Right lobe of liver (tissue), 6 donors: ENCODE results near the gene CRB1. TPM values are rescaled to one million over a fixed set of nuclear protein-coding genes. Genes with fewer than 3 reads are reported as not detected.

Experiments used
- ATAC-seq, 4 donors: fragments of 200-7000 bp; cut with Tn5 transposase; one replicate each; pipeline ENCODE4 v1.9.1; 2020; ENCODE audit warnings: mild to moderate bottlenecking in 4 of 4, moderate library complexity in 4 of 4
- DNase-seq, 3 donors: peaks; one replicate each; pipeline ENCODE4 v3.0.0-alpha.2; 2020
- H3K27ac ChIP-seq, 3 donors: fragments of 200-600 bp; one replicate each; pipeline ENCODE4 v1.8.0; 2022
- H3K27me3 ChIP-seq, 2 donors: fragments of 200-600 bp; one replicate each; pipeline ENCODE4 v1.8.0; 2022
- H3K36me3 ChIP-seq, 4 donors: fragments of 200-600 bp; sonication (generic) in 1 of 4; one replicate each; pipeline versions ENCODE4 v1.5.1 to v1.8.0; 2017 to 2022; ENCODE audit warnings: control low read depth in 1 of 4
- H3K4me1 ChIP-seq, 4 donors: fragments of 200-600 bp; sonication (generic) in 1 of 4; one replicate each; pipeline versions ENCODE4 v1.5.1 to v1.8.0; 2017 to 2022; ENCODE audit warnings: control low read depth in 1 of 4
- H3K4me3 ChIP-seq, 3 donors: fragments of 200-600 bp; one replicate each; pipeline ENCODE4 v1.8.0; 2022
- H3K9me3 ChIP-seq, 4 donors: fragments of 200-600 bp; sonication (generic) in 1 of 4; one replicate each; pipeline versions ENCODE4 v1.5.1 to v1.8.0; 2017 to 2022; ENCODE audit warnings: control low read depth in 1 of 4
- POLR2A ChIP-seq: fragments of 450-650 bp; IDR thresholded peaks from one replicate; pipeline ENCODE4 v1.6.1; 2017; ENCODE audit warnings: antibody characterized with exemption, mild to moderate bottlenecking
- WGBS: methylation state at CpG from one replicate; pipeline ENCODE4 v1.1.6; 2018; ENCODE audit warnings: low coverage, low lambda C conversion rate; ENCODE audit not compliant: insufficient coverage; ENCODE audit errors: missing lambda C conversion rate; 5-methylcytosine and 5-hydroxymethylcytosine counted together
- intact Hi-C, 2 donors: fragments of 100-400 bp; cut with DNase I; formaldehyde crosslinking; loops; one replicate each; pipeline versions ENCODE4 v1.11.2 to v1.14.1; 2022
- total RNA-seq, 6 experiments: library from RNA; depleted of rRNA in 2 of 6; stranded (reverse); fragments of >200 nt in 2 of 6; fragmentation: NEBNext Ultra II Directional in 3 of 6; extraction: Animal tissue kit (Norgen Biotek cat#: 25700) in 3 of 6; gene quantifications; one replicate each; pipeline versions ENCODE4 v1.1.0 to v1.2.4, GENCODE V29; 2016 to 2023
- TF ChIP-seq, protein P1 (sequence below), 4 donors: fragments of 200-600 bp in 3 of 4; fragments of 450-650 bp in 1 of 4; IDR thresholded peaks; one replicate each; pipeline versions ENCODE4 v1.5.1 to v1.8.0; 2016 to 2022; ENCODE audit warnings: antibody characterized with exemption in 4 of 4, mild to moderate bottlenecking in 2 of 4
- donor health status: DM: no; HTN: yes; CAD: no.
- donor health status: DM: no; HTN: no; CAD: no.
- donor health status: DM: no; HTN: no; CAD: no.
- donor health status: DM: no; HTN: yes; CAD: no.
- donor health status: DM: no; HTN: yes; CAD: no.

Gene CRB1
- total RNA-seq, 6 experiments from 2014 or later = 0.29 TPM; not detected in 5

DNA sequence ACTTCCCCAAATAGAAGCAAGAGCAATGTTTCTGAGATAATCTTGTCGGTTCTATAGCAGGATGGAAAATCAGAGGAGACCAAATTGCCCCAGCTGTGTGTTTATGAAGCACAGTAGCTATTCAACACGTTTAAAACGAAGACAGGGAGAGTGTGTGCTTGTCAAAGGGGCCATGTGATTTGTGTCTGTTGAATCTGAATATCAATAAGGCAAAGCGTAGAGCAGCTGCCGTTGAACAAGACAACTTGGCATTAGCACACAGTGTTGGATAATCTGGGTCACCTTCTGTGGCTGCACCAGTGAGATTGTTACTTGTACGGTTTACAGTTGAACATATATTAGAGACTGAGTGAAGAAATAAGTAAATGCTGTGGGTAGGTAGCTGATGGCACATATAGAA is 1.0 kb downstream of the CRB1 start:
- DNase-seq (no peak), ATAC-seq (no peak)
- intact Hi-C loops = no loop called here
- no peak overlapping the region for H3K27ac ChIP-seq
- TF ChIP-seq, protein P1, sequence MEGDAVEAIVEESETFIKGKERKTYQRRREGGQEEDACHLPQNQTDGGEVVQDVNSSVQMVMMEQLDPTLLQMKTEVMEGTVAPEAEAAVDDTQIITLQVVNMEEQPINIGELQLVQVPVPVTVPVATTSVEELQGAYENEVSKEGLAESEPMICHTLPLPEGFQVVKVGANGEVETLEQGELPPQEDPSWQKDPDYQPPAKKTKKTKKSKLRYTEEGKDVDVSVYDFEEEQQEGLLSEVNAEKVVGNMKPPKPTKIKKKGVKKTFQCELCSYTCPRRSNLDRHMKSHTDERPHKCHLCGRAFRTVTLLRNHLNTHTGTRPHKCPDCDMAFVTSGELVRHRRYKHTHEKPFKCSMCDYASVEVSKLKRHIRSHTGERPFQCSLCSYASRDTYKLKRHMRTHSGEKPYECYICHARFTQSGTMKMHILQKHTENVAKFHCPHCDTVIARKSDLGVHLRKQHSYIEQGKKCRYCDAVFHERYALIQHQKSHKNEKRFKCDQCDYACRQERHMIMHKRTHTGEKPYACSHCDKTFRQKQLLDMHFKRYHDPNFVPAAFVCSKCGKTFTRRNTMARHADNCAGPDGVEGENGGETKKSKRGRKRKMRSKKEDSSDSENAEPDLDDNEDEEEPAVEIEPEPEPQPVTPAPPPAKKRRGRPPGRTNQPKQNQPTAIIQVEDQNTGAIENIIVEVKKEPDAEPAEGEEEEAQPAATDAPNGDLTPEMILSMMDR (IDR thresholded peaks at IDR 0.05) = no peak
- no peak for TF ChIP-seq POLR2A
- no peaks in the 10 kb centered on the region for H3K4me1 ChIP-seq
- no peaks in the 10 kb centered on the region for H3K9me3 ChIP-seq
- no peak overlapping the region for H3K4me3 ChIP-seq
- H3K27me3 ChIP-seq = no peaks in the 10 kb centered on the region
- H3K36me3 ChIP-seq = no peaks in the 10 kb centered on the region
- 46% methylated on average over 6 of the region's 6 CpGs for WGBS

DNA sequence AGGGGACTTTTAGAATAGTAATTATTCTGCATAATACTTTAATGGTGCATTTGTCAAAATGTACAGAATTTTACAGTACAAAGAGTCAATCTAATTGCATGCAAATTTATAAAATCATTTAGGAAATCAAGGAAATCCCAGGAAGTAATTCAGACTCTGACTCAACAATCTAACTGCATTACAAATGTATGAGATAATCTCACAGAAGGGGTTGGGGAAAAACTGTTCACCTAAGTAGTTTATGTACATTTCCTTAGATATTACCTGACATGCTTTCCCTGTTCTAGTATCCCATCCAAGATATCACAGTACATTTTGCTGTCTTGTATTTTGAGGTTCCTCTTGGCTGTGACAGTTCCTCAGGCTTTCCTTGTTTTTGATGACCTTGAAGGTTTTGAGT is 4.7 kb downstream of the CRB1 start:
- Histone ChIP-seq H3K4me1 (no peaks in the 10 kb centered on the region), H3K4me3 (no peak overlapping the region), H3K36me3 (no peaks in the 10 kb centered on the region), H3K27ac (no peak overlapping the region), H3K9me3 (no peaks in the 10 kb centered on the region), H3K27me3 (no peaks in the 10 kb centered on the region)
- DNase-seq (no peak), ATAC-seq (no peak)
- intact Hi-C loops = no loop called here
- TF ChIP-seq POLR2A = no peak
- TF ChIP-seq, protein P1 (IDR thresholded peaks at IDR 0.05) = no peak

DNA sequence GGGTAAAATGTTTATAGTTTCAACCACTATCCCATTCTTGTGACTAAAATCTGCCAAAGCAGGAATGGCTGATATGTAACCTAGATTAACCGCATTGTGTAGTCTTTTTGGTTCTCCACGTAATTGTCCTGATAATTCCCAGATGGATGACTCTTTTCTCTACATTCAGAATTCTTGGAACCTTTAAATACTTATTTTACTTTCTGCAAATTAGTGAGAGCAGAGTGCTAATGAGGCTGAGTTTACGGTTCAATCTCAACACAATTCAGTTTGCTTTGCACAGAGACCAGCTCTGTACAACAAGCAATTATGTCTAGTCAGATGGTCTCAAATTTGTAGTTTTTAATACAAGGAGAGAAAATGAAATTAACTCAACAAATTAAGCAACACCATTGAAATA is 9.1 kb downstream of the CRB1 start:
- no peak for DNase-seq
- WGBS = 73% methylated on average over 3 of the region's 3 CpGs
- intact Hi-C loops = no loop called here
- no peaks in the 10 kb centered on the region for H3K9me3 ChIP-seq
- H3K27ac ChIP-seq = no peak overlapping the region
- no peaks in the 10 kb centered on the region for H3K27me3 ChIP-seq
- no peak for ATAC-seq
- no peaks in the 10 kb centered on the region for H3K36me3 ChIP-seq
- H3K4me1 ChIP-seq = no peaks in the 10 kb centered on the region
- no peak overlapping the region for H3K4me3 ChIP-seq
- no peak for TF ChIP-seq POLR2A
- TF ChIP-seq, protein P1 (IDR thresholded peaks at IDR 0.05) = no peak

DNA sequence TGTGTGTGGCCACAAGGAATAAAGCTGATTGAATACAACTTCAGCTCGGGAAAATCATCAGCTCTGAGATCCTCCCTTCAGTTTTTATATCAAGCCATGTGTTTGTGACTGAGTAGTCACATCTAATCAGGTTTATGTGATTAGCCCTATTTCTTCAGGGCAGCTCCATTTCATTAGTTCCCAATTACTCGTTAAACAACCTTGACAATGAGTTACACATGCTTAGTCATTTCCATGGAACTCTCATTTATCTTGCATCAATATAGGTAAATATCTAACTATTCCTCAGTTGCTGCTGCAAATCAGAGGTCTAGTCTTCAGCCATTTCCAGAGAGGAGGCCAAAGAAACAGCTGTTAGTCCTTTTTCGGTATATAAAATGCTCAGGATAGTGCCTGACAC is 16.3 kb downstream of the CRB1 start:
- H3K36me3 ChIP-seq = no peaks in the 10 kb centered on the region
- no peak for ATAC-seq
- no peaks in the 10 kb centered on the region for H3K4me1 ChIP-seq
- H3K27me3 ChIP-seq = no peaks in the 10 kb centered on the region
- WGBS = 78% methylated on average over 3 of the region's 3 CpGs
- DNase-seq = no peak
- no peaks in the 10 kb centered on the region for H3K9me3 ChIP-seq
- intact Hi-C loops = no loop called here
- TF ChIP-seq, protein P1 (IDR thresholded peaks at IDR 0.05) = no peak
- TF ChIP-seq POLR2A = no peak
- no peak overlapping the region for H3K4me3 ChIP-seq
- H3K27ac ChIP-seq = no peak overlapping the region

DNA sequence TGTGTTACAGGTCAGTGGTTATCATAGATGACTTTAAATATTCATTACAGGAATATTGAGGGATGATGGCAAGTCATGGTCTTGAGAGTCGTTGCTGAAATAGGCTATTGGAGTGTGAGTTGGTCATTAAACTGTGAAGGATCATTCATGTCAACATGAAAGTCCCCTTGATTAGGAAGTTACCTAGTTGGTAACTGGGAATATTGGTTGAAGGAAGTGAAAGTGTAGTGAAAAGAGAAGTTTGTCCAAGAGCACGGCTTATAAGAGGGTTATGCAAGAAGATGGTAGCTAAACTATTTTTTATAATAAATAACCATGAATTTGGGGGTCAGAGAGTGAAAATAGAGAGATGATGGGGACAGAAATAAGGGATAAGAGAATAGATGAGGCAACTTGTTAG is 16.9 kb downstream of the CRB1 start:
- Histone ChIP-seq H3K27ac (no peak overlapping the region), H3K36me3 (no peaks in the 10 kb centered on the region), H3K27me3 (no peaks in the 10 kb centered on the region), H3K9me3 (no peaks in the 10 kb centered on the region), H3K4me1 (no peaks in the 10 kb centered on the region), H3K4me3 (no peak overlapping the region)
- WGBS = 58% methylated on average over 2 of the region's 2 CpGs
- TF ChIP-seq, protein P1 (IDR thresholded peaks at IDR 0.05) = no peak
- no peak for TF ChIP-seq POLR2A
- DNase-seq (no peak), ATAC-seq (no peak)
- intact Hi-C loops = no loop called here
